Cardiac fibroblast (primary cell): ENCODE measurements around the gene EFNB1.
A peak's percentile ranks its signal among the peaks of the same experiment; 100 is the strongest.

Experiments used
- DNase-seq, 2 donors: peaks; one replicate each; pipeline versions ENCODE4 v3.0.0 to v3.0.0-alpha.2; 2010; ENCODE audit warnings: low read depth in 2 of 2
- H3K4me3 ChIP-seq, 2 donors: replicated peaks in 1 of 2; 1 replicate in 1 of 2; 2 replicates in 1 of 2; pipeline ENCODE4 v1.5.1; 2011; ENCODE audit warnings: low read depth in 2 of 2, low read length in 2 of 2, mild to moderate bottlenecking in 2 of 2, moderate library complexity in 1 of 2
- CTCF ChIP-seq: IDR thresholded peaks from one replicate; pipeline ENCODE4 v1.5.1; 2011; ENCODE audit warnings: low read depth, mild to moderate bottlenecking, low read length, inconsistent platforms

The EFNB1 gene

GRCh38 chrX:68839771-68840170 is 10.9 kb downstream of the EFNB1 start:
- no peak for TF ChIP-seq CTCF
- no peak overlapping the region for H3K4me3 ChIP-seq
- DNase-seq, result no peak

GRCh38 chrX:68840256-68840655 is 11.4 kb downstream of the EFNB1 start:
- no peak for DNase-seq
- TF ChIP-seq CTCF, result no peak
- H3K4me3 ChIP-seq, result no peak overlapping the region

GRCh38 chrX:68841251-68842049 is 12.6 kb downstream of the EFNB1 start:
- TF ChIP-seq CTCF, result no peak
- H3K4me3 ChIP-seq, result no peak overlapping the region
- DNase-seq, result no peak

- no peak for DNase-seq
- TF ChIP-seq CTCF, result no peak
Observed at GRCh38 chrX:68842351-68842750, 13.5 kb downstream of the EFNB1 start.

GRCh38 chrX:68842781-68843581 is 14.2 kb downstream of the EFNB1 start:
- H3K4me3 ChIP-seq, result no peak overlapping the region
- DNase-seq, result peak in 1 of 2 donors; percentile 38
- TF ChIP-seq CTCF, result no peak

More at GRCh38 chrX:68842351-68842750, 13.5 kb downstream of the EFNB1 start:
- no peak overlapping the region for H3K4me3 ChIP-seq

GRCh38 chrX:68843992-68844391 is 15.2 kb downstream of the EFNB1 start:
- H3K4me3 ChIP-seq, result no peak overlapping the region
- no peak for TF ChIP-seq CTCF
- DNase-seq, result no peak
